GM19238 (cell line): ENCODE measurements around the gene INAVA.

ENCODE experiments used
- DNase-seq: peaks from one replicate; pipeline ENCODE4 v3.0.0; 2011; ENCODE audit warnings: low spot score; ENCODE audit not compliant: insufficient read length

INAVA gene

DNA sequence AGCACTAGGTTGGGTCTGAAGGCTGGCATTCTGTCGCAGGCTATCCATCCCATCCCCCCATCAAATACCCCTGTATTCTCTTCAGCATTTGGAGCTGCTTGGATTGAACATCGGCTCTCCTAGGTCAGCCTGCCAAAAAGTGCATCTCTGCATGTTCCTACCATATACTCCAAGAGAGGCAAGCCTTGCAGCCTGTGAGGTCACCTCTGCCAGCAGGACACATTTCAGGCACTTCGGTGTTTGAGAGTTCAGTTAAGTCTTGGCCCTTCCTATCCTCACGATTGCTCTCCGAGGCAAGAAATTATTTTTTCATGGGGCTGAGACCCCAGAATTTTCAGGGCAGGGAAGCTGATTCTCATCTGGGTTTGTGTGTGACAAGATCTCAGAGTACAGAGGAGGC is 19.3 kb upstream of the INAVA start:
- DNase-seq, result no peak

DNA sequence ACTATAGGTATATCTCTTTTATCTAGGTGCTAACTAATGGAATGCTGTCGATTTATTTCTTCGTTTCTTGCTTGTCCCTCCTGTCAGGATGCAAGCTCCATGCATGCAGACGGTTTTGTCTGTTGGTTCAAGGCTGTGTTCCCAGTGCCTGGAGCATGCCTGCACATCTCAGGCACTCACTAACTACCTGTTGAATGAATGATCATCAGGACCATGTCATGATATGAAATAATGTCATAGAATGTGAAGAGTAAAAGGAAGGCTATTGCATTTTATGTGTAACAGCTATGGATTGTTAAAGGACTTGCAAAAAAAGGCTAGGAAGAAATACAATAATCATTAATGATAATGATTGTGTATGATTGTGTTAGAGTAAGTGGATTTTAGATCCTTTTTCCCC is 17.7 kb upstream of the INAVA start:
- DNase-seq, result no peak

DNA sequence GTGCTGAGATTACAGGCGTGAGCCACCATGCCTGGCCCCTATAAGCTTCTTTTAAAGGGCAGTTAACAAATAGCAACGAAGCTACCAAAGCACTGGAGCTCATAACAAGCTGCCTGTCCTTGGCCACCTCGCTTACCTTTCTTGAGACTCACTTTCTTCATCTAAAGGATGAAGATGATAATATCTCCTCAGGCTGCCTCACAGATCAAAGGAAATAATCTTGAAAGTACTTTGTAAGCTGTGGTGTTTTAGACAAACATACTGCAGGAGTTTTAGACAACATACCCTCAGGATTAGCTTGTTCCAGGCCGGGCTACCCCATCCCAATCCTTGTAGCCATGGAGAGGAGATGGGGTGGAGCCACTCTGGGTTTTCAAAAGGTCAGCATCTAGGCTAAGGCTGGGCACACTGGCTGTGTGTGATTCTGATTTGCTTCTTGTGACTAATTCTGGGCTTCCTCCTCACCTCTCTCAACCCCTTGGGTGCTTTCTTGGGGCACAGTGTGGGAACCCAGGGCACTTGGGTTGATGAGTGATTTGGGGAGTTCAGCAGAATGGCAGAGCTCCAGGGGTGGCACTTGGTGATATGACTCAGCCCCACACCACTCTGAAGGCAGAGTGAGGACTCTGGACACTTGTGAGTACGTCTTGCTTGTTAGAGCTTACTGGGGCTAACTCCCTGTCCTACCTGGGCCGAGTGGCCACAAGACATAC is 16.7 kb upstream of the INAVA start:
- no peak for DNase-seq

DNA sequence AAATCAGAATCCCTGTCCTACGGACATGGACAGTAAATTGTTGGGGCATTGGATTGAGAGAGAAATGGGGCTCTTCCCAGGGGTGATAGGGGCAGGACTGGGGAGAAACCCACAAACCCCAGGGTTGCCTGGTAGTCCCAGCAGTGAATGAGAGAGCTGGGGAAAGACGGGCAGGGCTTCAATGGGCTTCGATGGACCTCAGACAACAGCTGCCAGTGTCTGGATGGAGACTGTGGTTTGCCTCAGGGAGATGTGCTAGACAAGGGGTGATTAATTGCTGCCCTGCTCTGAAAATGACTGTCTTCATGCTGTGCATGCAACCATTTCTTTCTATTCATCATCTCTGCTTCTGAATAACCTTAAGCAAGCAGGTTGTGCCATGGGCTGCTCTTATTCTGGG is 14.5 kb upstream of the INAVA start:
- no peak for DNase-seq

DNA sequence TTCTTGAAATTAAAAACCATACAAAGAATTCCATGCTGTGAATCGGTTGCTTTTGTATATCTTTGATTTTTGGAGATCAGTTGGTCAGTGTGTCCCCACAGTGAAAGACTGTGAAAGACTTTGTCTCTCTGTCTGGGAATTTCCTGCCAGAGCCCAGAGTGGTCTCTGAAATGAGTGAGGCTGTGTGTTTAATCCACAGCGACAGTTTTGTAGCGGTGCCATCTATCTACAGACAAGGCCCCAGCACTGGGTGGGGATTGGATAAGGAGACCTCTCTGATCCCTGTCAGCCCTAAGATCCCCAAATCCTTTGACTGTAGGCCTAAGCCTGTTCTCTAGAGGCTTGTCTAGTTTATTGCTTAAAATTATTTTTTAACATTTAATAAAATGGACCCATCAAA is 11.6 kb upstream of the INAVA start:
- no peak for DNase-seq

DNA sequence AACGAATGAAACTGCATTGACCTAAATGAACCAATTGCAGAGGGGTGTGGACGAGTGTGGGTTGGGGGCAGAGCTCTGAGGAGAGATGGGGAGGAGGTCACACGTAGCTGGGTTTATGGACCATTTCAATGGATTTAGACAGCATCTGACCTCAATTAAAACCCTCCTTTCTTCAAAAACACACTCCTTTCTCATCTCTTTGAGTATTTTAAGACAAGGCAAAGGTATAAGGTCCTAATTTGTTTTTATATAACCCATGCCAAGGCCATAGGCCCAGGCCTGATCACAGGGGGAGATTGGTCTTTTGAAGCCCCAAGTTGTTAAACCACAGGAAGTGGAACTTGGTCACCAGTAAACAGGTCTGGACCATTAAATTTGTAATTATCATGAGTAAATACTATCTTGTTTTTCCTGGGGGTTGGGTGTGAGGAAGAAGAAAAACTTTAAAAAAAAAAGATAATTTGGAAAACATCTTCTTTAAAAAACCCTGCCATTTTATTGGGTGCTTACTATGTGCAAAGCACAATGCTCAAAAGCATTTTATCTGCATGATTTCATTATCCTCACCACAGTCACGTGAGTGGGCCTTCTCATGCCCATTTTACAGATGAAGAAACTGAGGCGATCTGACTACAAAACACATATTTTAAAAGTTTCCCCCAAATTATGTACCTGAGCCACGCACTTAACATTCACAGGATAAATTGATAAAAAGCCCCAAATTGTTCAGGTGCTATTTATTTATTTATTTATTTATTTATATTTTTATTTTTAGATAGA is 8.9 kb upstream of the INAVA start:
- no peak for DNase-seq

DNA sequence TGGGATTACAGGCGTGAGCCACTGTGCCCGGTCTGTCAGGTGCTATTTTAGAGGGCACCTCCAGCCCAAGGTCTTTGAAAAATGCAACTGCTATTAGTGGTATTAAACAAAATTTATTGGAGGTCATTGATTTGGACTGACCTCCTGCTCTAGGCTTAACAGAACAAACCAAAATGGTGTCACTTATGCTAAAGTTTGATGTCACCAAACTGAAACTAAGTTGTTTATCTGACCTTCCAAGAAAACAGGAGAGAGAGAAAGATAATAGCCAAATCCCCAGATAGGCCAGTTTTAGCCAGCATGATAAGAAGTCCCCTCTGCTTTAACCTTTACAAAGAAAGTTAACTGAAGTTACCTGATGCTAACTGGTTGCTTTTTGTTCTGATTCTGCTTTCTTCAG is 8.1 kb upstream of the INAVA start:
- DNase-seq, result no peak

DNA sequence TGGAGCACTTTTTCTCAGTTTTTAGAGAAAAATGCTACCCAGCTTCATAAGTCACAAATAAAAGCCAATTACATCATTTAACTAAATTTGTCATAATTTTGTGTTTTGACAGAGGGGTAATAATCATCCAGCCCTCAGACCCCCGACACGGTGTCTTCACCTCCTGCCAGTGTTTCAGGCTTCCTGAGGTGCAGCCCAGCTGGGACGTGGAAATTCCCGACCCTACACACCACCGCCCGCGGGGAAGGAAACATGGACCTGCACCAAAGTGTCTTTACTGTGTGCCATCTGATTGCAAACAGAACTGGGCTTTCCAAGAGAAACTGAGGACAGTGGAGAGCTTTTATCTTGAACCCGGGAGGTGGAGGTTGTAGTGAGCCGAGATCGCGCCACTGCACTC is 7.7 kb upstream of the INAVA start:
- DNase-seq, result no peak

DNA sequence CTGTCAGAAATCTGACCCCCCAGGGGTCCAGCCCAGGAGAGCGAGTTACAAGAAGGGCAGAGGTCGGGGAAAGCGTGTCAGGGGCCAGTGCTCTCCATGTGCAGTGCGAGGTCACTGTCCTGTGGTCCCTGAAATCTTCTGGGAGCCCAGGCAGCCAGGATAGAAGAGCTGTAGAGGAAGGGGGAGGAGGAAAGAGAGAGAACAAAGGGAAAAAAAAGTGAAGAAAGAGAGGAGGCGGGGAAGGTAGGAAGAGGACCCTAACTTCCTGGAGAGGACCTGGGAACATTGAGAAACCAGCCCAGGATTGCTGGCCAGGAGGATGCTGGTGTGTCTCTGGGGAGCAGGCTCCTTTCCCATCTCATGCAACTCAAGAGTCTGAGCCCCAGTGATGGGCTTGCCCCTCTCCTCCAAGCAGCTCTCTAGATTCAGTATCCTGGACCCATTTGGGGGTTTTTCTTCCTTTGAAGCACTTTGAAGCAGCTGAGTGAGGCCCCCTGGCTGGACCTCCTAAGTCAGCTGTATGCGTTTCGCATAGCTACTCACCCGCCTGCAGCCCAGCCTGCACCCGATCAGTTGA is 6.8 kb upstream of the INAVA start:
- no peak for DNase-seq

DNA sequence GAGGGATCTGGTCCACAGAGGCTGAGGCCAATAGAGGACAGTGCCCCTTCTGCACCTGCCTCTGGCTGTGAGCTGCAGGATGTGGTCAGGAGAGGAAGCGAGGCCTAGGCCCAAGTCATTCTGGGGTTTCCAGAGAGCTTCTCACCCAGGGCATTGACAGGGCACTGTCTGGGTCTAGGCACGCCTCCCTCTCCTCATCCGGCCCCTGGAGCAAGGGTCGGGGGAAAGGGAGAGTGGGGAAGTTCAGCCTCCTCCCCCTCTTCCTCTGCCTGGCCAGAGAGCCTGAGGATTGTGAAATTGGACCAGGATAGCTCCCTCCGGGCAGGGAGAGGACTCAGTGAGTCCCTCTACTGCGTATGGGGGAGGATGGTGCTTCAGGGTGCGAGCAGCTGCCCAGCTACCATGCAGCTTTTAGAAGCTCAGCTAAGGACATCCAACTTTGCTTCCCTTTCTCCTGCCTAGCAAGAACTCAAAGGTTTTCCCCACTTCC is 6.3 kb upstream of the INAVA start:
- peak; percentile 86 for DNase-seq

DNA sequence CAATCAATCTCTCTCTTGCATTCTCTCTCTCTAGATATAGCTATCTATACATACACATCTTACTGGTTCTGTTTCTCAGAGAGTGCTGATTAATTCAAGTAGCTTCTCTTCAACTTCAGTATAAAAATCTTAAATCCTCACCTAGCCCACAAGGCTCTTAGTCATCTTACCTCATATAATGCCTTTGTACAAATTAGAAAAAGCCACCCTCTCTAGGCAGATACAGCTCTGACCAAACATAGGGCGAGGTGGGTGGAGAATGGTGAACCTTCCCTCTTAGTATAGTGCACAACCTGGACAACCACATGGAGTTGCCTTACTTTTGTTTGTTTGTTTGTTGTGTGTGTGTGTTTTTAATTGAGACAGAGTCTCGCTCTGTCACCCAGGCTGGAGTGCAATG is 5.1 kb upstream of the INAVA start:
- DNase-seq, result no peak

DNA sequence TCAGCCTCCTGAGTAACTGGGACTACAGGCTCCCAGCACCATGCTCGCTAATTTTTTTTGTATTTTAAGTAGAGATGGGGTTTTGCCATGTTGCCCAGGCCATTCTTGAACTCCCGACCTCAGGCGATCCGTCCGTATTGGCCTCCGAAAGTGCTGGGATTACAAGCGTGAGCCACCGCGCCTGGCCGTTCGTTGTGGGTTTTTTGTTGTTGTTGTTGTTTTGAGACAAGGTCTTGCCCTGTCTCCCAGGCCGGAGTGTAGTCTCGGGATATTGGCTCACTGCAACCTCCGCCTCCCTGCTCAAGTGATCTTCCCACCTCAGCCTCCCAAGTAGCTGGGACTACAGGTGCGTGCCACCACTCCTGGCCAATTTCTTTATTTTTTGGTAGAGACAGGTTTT is 4.7 kb upstream of the INAVA start:
- DNase-seq, result no peak

DNA sequence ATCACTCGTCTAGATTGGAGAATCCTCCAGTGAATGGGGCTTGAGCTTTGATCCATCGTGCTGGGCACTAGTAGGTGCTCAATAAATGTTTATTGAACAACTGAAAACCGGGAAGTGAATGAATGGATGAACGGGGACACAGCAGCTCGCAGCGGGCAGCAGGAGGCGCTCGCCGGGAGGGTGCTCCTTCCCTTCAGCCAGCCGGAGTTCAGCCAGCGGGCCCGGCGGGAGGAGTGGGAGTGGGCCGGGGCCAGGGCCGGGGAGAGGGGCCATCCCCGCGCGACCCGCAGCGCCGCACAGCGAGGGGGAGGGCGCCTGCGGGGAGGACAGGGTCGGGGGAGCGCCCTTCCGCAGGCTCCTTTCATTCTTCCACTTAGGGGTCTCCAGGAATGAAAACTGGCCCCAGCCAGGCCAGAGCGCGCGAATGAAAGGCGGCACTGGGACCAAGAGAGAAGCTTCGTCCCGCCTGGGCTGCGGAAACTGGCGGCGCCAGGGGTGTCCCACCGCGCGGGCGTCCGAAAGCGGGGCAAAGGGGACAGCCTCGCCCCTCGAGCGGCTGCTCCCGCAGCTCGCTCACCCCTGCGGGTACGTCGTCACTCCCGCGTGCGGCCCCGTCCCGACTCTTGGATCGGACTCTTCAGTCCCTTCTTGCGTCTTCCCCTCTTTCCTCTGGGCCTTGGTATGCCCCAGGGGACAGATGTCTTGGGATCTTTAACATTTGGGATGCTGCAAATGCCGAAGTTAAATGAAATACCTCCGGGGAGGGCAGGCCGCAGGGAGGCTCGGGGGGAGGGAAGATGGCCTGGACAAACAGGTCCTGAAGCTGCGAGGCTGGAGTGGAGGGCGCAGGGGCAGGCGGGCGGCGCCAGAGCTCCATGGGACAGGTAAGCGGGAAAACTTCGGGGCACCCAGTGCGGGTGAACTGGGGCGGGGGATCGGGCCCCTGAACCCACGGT is 3.6 kb upstream of the INAVA start:
- DNase-seq, result no peak

DNA sequence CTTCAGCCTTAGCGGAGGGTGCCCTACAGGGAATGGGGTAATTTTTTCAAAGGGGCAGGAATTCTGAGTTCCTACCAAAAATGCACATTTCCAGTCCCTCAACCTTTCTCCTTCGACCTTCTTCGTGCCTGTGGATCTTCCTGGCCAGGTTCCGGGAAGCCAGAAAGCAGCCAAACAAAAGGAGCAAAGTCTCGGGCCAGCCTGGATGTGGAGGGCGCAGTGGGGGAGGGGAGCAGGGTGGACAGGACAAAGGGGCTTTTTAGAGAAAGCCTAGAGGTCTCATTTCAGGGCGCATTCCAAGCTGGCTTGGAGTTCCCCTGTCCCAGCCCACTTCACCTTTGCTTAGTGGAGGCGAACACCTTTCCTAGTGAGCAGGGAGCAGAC is 2.9 kb upstream of the INAVA start:
- no peak for DNase-seq

DNA sequence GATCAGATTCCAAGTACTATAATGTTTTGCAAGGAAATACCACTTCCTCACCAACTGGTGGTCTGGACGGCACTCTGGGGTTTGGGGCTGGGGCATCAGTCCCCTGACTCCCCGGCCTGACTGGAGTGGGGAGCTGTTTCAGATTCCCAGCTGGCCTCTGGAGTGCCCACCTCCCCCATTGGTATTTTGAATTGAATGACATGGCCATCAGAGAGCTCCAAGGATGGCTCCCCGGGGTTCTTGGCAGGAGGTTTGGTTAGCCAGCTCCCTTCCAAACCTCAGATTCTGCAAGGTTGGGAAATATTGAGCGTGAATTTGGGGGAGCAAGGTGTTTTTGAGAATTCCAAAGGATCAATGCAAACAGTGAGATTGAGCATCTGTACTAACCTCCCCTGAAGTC is 2.2 kb upstream of the INAVA start:
- DNase-seq, result no peak

DNA sequence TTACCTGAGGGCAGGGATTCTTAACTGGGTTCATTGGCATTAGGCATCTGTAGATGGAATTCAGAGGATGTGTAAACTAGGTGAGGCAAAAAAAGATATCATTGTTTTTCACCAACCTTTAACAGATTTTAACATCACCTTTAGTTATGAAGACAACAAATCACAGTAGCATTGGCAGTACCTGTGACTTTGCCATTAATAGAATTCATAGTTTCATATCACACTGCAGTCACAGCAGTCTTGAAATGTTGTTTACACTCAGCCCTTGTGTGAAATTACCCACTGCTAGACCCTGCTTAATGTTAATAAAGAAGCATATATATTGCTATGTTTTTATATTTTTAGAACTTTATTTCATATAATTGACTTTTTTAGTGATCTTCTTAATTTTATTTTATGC is 1.7 kb upstream of the INAVA start:
- DNase-seq, result no peak

DNA sequence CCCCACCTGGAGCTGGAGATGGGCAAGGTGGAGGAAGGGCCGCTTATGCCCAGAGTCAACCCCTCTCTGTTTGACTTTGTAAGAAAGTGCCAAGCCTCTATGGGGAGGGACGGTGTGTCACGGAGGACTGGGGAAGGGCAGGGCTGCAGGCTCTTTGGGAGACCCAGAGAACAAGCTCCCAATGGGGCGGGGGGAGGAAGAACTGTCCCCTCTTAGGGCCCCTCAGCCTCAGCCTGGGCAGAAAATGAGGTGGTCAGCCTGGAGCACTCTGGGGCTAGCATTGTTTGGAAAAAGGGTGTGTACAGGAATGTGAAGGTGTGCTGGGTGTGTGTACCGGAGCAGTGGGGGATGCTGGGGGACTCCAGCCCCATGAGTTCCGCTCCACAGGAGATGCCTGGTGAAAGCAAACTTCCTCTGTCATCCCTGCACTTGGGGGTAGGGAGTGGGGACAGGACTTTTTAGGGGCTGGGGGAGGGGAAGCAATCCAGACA is 1.2 kb upstream of the INAVA start:
- no peak for DNase-seq

DNA sequence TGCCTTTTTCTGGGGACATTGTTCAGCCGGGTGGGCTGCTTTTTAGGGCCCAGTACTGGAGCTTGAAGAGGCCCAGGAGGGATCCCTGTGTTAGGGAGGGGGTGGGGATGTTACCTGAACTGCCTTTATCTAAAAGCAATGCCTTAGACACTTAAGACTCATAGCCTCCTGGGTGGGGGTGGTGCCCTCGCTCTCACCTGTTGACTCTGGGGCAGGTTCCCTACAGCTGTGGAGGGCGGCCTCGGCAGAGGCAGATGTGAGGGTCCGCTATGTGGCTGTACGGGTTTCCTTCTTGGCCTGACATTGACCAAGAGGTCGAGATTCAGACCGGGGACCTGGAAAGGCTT is 716 bp downstream of the INAVA start:
- no peak for DNase-seq

DNA sequence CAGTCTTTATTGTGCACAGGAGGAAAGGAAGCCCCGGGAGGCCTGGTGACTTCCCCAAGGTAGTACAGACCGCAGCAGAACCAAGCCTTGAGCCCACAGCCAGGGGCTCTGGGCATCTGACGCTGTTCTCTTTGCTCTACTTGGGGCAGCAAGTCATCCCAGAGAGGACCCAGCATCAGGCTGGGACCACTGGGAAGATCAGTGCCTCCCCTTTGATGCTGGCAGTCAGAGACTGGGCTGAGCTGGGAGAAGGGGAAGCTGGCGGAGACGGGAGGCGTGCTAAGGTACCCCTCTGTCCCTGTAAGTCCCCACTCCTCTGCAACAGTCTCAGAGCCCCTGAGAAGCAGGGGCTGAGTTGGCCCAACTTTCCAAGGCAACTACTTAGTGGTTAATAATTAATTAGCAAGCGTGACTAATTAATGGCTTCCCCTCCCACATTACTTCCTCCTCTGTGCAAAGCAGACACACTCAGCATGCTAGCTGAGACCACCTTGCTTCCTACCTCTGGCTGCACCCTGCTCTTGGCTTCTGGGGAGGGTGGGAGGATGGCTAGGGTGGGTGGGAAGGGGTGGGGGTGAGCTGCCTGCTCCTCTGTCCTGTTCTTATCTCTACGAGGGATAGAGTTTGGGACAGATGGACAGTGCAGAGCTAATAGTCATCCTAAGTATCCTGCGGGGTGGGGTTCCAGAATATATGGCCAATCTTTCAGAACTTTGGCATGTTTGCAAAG is 1.3 kb downstream of the INAVA start:
- DNase-seq, result peak; percentile 58

DNA sequence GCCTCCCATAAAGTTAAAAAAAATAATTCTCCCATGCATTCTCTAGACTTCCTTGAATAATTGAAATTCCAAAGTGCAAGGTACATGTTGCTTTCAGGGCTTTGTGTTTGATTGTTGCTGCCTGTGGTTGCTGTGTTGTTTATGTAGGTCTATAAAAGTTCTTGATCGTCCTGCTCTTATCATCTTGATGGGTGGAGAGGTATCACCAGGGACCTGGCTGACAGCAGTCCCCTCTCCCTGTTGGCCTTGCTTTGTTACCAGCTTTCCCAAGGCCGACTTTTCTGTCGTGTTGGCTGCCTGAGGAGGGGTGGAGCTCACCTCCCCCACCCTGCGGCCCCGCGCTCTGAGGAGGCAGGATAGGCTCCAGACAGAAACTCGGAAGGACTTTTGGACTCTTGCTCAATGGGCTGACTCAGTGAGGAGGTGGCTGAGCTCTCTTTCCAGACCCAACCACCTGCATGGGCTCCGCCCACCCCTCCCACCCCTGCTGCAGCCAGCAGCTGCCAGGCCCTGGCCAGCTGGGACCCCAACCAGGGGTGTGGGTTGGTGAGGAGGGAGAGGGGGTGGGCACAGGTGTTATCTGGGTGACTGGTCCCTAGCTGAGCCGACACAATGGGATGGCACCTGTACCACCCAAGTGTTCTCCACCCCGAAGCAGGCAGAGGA is 2.0 kb downstream of the INAVA start:
- no peak for DNase-seq
